IPS-11a (cell line): Measurements from ENCODE around the gene CHST4.
"Not testable (repeated sequence)": the region's sequence is repeated elsewhere in the genome, so short reads cannot be mapped to it uniquely, and the experiment has no call there.

Experiments
- H3K4me3 ChIP-seq: one replicate; pipeline ENCODE4 v1.5.1; 2013; ENCODE audit warnings: low read depth, low read length, control low read depth

CHST4 gene

GRCh38 chr16:71526111-71526631 is at the start of gene CHST4:
CHST4 (plus strand) TSS chr16:71526426; CDS start chr16:71536678, 10,252 bp downstream.
- H3K4me3 ChIP-seq = peak within 1 kb of the TSS; percentile 25

- H3K4me3 ChIP-seq = no peak overlapping the region
These were observed 49.6 kb upstream of the CHST4 start for GRCh38 chr16:71476457-71477124.

- no peak overlapping the region for H3K4me3 ChIP-seq
These were observed 46.8 kb upstream of the CHST4 start for GRCh38 chr16:71479420-71479819.

- H3K4me3 ChIP-seq = no peak overlapping the region
These were observed 45.3 kb upstream of the CHST4 start for GRCh38 chr16:71480956-71481355.

GRCh38 chr16:71482569-71482968 is 43.7 kb upstream of the CHST4 start:
- no peak overlapping the region for H3K4me3 ChIP-seq

- H3K4me3 ChIP-seq = peak overlapping the region; percentile 92
These were observed 42.0 kb upstream of the CHST4 start for GRCh38 chr16:71484006-71484893.

GRCh38 chr16:71489122-71489521 is 37.1 kb upstream of the CHST4 start, which contains the start of gene ZNF19:
ZNF19 (minus strand) TSS chr16:71489324; CDS start chr16:71482114, 7,210 bp downstream.
- no peak within 1 kb of the TSS for H3K4me3 ChIP-seq

- H3K4me3 ChIP-seq = no peak overlapping the region
These were observed 35.9 kb upstream of the CHST4 start for GRCh38 chr16:71490361-71490760.

GRCh38 chr16:71491054-71491453 is 35.2 kb upstream of the CHST4 start:
- no peak overlapping the region for H3K4me3 ChIP-seq

- no peak overlapping the region for H3K4me3 ChIP-seq
These were observed 33.4 kb upstream of the CHST4 start for GRCh38 chr16:71492786-71493185.

- H3K4me3 ChIP-seq = no peak overlapping the region
These were observed 33.0 kb upstream of the CHST4 start for GRCh38 chr16:71493213-71493612.

- no peak overlapping the region for H3K4me3 ChIP-seq
These were observed 28.2 kb upstream of the CHST4 start for GRCh38 chr16:71498031-71498430.

- no peak overlapping the region for H3K4me3 ChIP-seq
These were observed 26.4 kb upstream of the CHST4 start for GRCh38 chr16:71499775-71500364.

- no peak overlapping the region for H3K4me3 ChIP-seq
These were observed 25.3 kb upstream of the CHST4 start for GRCh38 chr16:71500964-71501363.

GRCh38 chr16:71501547-71501946 is 24.7 kb upstream of the CHST4 start:
- no peak overlapping the region for H3K4me3 ChIP-seq

GRCh38 chr16:71504051-71504450 is 22.2 kb upstream of the CHST4 start:
- not testable (repeated sequence) for H3K4me3 ChIP-seq

- no peak overlapping the region for H3K4me3 ChIP-seq
These were observed 21.3 kb upstream of the CHST4 start for GRCh38 chr16:71504901-71505300.

- no peak overlapping the region for H3K4me3 ChIP-seq
These were observed 19.2 kb upstream of the CHST4 start for GRCh38 chr16:71507061-71507460.

GRCh38 chr16:71513302-71513701 is 12.9 kb upstream of the CHST4 start:
- no peak overlapping the region for H3K4me3 ChIP-seq

GRCh38 chr16:71514476-71514875 is 11.8 kb upstream of the CHST4 start:
- H3K4me3 ChIP-seq = no peak overlapping the region

GRCh38 chr16:71515026-71515425 is 11.2 kb upstream of the CHST4 start:
- no peak overlapping the region for H3K4me3 ChIP-seq
